HG03521 (cell line): ENCODE results near the gene EWSR1.
"Not testable (repeated sequence)": the region's sequence is repeated elsewhere in the genome, so short reads cannot be mapped to it uniquely, and the experiment has no call there.

Source experiments
- ATAC-seq: cut with Tn5 transposase; IDR thresholded peaks from one replicate; pipeline ENCODE4 v1.9.1; 2021; ENCODE audit warnings: mild to moderate bottlenecking, moderate library complexity; ENCODE audit not compliant: unreplicated experiment

Gene EWSR1, protein sequence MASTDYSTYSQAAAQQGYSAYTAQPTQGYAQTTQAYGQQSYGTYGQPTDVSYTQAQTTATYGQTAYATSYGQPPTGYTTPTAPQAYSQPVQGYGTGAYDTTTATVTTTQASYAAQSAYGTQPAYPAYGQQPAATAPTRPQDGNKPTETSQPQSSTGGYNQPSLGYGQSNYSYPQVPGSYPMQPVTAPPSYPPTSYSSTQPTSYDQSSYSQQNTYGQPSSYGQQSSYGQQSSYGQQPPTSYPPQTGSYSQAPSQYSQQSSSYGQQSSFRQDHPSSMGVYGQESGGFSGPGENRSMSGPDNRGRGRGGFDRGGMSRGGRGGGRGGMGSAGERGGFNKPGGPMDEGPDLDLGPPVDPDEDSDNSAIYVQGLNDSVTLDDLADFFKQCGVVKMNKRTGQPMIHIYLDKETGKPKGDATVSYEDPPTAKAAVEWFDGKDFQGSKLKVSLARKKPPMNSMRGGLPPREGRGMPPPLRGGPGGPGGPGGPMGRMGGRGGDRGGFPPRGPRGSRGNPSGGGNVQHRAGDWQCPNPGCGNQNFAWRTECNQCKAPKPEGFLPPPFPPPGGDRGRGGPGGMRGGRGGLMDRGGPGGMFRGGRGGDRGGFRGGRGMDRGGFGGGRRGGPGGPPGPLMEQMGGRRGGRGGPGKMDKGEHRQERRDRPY

GRCh38 chr22:29267858-29268510, at the start of gene EWSR1, which contains the start of gene RHBDD3:
EWSR1 (plus strand) TSS chr22:29268268; CDS start chr22:29268337, 69 bp downstream.
RHBDD3 (minus strand) TSS chr22:29267981; CDS start chr22:29265626, 2,355 bp downstream.
- ATAC-seq, result peak; percentile 71

- no peak for ATAC-seq
These were observed 49.2 kb upstream of the EWSR1 start for GRCh38 chr22:29218758-29219408.

- ATAC-seq, result not testable (repeated sequence)
These were observed 48.7 kb upstream of the EWSR1 start for GRCh38 chr22:29219409-29219782.

GRCh38 chr22:29219881-29220670, 48.0 kb upstream of the EWSR1 start:
- no peak for ATAC-seq

DNA sequence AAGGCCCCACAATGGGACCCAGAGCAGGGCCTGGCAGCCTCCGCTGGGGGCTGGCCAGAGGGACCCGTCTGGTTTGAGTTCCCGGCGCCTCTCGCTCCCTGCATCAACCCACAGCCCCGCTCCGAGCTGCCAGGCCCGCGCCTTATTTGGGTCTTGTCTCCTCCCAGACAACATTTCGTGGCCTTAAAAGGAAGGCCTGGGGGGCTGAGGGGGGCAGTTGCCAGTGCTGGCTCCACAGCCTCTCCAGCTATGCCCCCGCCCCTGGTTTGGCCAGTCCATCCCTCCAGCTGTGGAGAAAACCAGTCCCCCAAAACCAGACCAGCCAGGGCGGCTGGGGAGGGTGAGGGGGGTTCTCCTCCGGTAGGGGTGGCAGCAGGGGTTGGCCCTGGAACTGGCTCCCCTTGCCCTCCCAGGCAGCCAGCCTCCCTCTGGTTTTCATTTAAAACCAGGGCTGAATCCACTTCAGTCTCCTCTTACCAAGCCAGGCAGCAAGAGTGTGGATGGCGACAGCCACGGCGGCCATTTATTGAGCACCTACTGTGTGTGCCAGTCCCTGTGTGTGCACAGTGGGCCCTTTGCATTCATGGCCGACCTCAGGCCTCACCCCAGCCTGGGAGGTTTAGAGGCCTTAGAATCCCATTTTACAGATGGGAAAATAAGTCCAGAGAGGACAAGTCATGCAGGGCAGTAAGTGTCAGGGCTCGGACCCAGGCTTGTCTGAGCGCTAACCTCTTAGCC, 43.8 kb upstream of the EWSR1 start:
- ATAC-seq, result no peak

- no peak for ATAC-seq
These were observed 43.1 kb upstream of the EWSR1 start for GRCh38 chr22:29224859-29225410.

GRCh38 chr22:29225422-29226090, 42.5 kb upstream of the EWSR1 start:
- no peak for ATAC-seq

DNA sequence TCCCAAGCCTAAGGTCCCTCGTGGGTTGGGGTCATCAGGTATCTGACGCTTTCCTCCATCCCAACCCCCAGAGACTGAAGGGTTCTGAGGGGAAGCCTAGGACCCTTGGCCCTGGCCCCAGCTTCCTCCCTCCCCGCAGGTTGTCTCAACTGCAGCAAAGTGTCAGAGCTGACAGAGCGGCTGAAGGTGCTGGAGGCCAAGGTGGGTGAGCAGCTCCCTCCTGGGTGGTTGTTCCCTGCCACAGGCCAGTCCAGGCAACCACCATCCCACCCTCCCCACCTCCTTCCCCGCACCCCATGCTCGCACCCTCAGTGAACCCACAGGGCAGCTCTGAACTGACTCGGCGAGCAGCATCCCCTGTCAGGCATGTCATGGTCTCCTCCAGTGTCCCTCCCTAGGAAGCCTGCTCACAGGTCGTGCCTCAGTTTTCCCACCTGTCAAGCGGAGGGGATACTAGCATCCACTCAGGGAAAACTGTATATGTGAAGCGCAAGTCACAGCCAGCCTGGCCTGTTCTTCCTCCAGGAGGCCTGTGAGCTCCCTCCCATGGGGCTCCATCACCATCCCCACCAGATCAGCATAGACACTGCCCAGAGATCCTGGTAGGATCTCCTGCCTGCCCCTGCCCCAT, 41.6 kb upstream of the EWSR1 start:
- ATAC-seq, result no peak

GRCh38 chr22:29230972-29231875, 36.8 kb upstream of the EWSR1 start:
- no peak for ATAC-seq

GRCh38 chr22:29231971-29232959, 35.8 kb upstream of the EWSR1 start:
- no peak for ATAC-seq

DNA sequence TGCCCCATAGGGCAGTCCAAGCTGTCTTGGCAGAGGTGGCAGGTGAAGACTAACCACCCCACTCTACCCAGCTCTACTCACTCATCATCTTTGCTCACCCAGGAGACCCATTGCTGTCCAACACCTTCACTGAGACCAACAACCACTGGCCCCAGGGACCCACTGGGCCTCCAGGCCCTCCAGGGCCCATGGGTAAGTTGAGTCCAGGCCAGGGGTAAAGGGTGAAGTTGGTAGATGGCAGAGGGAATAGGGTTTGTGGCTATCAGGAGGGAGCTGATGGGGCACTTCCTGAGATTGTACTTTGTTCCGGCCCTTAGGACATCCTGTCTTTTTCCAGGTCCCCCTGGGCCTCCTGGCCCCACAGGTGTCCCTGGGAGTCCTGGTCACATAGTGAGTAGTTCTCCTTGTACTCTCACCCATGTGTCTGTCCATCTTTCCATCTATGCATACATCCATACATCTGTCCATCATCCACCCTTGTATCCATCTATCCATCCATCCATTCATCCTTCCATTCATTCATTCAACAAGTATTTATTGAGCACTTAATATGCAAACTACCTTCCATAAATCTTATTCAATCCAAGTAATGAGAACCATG, 34.7 kb upstream of the EWSR1 start:
- ATAC-seq, result no peak

DNA sequence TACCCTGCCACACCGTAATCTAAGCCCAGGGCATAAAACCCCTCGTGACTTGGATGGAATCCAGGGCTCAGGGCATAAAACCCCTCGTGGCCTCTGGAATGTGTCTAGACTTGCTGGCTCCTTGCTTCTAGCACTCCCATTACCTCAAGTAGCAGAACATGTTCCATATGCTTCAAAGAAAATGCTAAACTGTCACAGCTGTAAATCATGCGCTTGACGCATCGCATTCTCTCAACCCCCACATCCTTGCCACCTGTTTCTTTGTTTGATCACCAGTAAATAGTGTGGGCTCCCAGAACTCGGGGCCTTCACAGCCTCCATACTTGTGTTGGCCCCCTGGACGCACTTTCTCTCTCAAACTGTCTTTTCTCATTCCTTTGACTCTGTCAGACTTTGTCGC, 27.6 kb upstream of the EWSR1 start:
- not testable (repeated sequence) for ATAC-seq

DNA sequence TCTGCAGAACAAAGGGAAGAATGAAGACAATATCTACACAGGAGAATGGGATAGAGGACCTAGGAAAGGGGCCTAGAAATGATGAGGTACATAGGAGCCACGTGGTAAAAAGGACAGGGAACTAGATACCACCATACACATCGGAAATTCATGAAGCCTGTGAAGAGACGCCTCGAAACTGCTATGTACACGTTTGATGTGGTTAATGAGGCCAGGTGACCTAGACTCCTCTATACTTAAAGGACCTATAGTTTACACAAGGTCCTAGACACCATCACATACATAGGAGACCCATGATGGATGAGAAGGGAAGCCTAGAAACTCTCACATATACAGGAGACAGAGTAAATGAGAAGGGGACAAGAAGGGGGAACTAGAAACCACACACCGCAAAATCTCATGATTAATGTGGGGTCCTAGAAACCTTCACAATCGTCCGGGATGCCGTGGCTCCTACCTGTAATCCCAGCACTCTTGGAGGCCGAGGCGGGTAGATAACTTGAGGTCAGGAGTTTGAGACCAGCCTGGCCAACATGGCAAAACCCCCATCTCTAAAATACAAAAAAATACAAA, 24.1 kb upstream of the EWSR1 start:
- ATAC-seq, result no peak

- no peak for ATAC-seq
These were observed 23.1 kb upstream of the EWSR1 start for GRCh38 chr22:29244785-29245625.
